HG03108 (cell line): ENCODE data around the gene INHBB.

ENCODE experiments used
- ATAC-seq: cut with Tn5 transposase; IDR thresholded peaks from one replicate; pipeline ENCODE4 v1.9.1; 2021; ENCODE audit warnings: moderate library complexity; ENCODE audit not compliant: unreplicated experiment

INHBB gene

DNA sequence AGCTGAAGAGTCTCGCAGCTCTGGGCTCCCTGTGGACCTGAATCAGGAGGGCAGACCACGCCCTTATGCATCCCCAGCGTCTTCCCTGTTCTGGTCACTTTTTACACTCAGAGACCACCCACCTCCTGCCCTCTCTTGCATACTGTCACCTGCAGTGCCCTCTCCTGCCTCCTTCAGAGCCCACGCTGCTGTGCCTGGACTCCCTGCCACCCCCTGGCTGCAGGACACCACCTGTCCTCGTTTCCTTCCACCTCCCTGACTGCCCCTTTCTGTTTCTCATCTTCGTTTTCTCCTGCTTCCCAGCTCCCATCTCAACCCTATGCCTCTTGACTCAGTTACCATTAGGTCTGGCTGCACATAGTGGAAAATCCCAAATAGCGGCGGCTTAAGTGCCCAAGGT, 9.2 kb upstream of the INHBB start:
- no peak for ATAC-seq

- ATAC-seq = no peak
Measured at GRCh38 chr2:120338015-120338414, 7.9 kb upstream of the INHBB start.

DNA sequence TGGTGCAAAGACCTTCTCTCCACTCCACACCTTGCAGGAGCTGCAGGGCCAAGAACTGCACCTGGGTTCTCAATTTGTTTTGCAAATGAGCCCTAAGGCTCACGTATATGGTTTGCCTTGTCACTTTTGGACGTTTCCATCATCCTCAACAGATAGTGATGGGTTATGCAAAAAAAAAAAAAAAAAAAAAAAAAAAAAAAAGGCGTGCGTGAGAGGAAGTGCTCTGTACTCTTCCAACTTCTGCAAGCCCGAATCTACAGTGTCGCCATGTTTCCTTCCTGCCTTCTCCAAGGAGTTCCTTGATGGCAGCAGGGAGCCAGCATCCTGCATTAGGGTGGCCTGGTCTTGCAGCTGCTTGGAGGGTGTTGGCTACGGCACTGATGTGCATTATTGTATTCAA, 4.0 kb upstream of the INHBB start:
- ATAC-seq = no peak

DNA sequence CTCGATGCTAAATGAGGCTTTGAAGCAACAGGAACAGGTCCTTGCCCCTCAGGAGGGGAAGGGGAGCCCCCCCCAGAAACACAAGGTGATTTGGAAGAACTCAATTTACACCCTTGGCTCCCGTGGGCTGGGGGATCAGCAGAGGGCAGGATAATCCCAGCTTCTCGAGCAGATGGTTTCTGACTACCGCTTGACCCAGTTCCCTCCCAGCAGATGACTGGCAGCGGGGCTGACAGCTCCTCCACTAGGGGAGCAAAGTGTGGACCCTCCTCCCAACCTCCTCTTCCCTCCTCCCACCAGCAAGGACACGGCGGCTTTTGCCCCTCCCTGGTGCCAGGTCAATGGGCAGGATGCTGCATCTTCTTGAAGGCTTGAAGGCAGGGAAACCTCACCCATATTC, 3.5 kb upstream of the INHBB start:
- no peak for ATAC-seq

GRCh38 chr2:120343100-120343432, 2.9 kb upstream of the INHBB start:
- no peak for ATAC-seq

- no peak for ATAC-seq
Measured at GRCh38 chr2:120343433-120344105, 2.4 kb upstream of the INHBB start.

DNA sequence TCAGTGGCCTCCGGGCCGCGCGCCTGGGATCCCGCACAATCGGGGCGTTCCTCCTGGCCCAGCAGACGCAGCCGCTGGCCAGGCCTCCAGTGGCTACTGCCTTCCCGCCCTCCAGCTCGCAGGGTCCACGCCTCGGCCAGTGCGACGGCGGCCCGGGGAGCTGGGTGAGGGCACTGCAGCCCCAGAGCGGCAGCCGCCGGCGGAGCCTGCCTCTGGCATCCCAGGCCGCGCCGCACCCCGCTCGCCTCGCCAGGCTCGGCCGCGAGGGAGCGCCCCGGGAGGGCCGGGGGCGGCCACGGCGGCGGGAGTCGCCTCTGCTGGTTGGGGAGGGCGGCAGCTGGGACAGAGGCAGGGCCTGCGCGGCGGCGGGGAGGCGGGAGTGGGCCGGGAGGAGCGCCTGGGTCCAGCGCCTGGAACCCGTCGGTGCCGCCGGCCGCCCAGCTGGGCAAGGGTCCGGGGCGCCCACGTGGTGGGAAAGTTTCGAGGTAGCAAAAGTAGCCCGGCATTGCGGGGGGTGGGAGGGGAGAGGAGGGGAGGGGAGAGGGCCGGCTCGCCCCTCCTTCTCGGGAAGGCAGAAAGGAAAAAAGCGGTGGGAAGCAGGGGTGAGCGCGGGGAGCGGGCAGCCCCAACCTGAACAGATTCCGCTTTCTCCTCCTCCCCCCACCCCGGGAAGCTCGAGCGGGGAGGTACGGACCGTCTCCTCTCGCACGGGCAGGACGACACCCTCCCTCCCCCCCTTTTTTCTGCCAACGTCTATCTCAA, 1.5 kb upstream of the INHBB start:
- ATAC-seq = no peak

GRCh38 chr2:120344976-120345581, 857 bp upstream of the INHBB start:
- no peak for ATAC-seq

DNA sequence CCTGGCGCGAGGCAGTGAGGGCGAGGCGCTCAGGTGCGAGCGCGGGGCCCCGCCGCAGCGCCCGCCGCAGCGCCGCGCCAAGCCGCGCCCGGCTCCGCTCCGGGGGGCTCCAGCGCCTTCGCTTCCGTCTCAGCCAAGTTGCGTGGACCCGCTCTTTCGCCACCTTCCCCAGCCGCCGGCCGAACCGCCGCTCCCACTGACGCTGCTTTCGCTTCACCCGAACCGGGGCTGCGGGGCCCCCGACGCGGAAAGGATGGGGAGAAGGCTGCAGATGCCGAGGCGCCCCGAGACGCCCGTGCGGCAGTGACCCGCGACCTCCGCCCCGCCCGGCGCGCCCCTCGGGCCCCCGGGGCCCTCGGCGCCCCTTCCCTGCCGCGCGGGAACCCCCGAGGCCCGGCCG, 328 bp upstream of the INHBB start:
- ATAC-seq = no peak

GRCh38 chr2:120346667-120347358, 877 bp downstream of the INHBB start:
- ATAC-seq = no peak

DNA sequence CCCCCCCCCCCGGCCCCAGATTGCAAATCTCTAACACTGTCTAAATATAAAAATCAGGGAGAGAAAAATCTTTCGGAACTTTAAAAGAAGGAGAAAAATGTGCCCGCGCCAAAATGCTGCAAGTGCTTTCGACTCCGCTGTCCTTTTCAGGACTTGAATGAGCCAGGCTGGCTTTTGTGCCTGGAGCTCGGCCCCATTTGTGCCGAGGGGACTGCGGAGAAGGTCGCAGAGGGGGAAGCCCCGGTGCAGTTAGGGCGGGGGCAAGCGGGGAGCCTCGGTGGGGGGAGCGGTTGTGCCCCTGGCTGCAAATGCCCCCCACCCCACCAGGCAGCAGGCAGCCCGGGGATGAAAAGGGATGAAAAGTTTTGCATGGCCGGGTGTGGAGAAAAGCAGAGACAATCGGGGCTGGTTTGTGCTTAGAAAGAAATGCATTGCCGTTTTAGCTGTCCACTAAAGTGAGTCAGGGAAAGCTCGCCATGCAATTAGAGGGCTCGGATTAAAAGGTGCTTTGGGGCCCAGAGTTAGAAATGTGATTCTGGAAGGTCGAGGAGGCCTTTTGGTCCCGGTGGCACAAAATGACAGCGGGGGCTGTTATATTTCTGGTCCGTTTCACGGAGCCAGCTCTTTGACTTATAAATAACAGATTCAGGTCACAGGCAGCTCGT, 1.6 kb downstream of the INHBB start:
- ATAC-seq = no peak

- no peak for ATAC-seq
Measured at GRCh38 chr2:120348134-120348736, 2.3 kb downstream of the INHBB start.

DNA sequence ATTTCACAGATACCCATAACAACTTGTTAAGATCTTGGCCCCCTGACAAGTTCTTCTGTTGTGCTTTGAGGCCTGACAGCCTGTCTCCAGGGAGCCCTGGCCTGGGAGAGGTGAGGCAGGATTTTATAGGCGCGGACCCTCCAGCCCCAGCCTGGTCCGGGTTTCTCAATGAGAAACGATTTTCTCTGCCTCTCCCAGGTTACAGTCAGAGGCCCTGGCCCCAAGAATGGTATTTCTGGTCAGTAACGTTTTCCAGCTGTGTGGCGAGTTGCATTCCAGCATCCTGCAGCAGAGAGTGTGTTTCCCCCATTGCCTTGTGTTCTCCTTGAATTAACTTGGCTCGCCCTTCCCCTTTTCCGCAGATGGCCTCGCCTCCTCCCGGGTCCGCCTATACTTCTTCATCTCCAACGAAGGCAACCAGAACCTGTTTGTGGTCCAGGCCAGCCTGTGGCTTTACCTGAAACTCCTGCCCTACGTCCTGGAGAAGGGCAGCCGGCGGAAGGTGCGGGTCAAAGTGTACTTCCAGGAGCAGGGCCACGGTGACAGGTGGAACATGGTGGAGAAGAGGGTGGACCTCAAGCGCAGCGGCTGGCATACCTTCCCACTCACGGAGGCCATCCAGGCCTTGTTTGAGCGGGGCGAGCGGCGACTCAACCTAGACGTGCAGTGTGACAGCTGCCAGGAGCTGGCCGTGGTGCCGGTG, 3.0 kb downstream of the INHBB start:
- no peak for ATAC-seq

DNA sequence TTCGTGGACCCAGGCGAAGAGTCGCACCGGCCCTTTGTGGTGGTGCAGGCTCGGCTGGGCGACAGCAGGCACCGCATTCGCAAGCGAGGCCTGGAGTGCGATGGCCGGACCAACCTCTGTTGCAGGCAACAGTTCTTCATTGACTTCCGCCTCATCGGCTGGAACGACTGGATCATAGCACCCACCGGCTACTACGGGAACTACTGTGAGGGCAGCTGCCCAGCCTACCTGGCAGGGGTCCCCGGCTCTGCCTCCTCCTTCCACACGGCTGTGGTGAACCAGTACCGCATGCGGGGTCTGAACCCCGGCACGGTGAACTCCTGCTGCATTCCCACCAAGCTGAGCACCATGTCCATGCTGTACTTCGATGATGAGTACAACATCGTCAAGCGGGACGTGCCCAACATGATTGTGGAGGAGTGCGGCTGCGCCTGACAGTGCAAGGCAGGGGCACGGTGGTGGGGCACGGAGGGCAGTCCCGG, 3.5 kb downstream of the INHBB start:
- ATAC-seq = no peak

- no peak for ATAC-seq
Measured at GRCh38 chr2:120350080-120350479, 4.1 kb downstream of the INHBB start.

- no peak for ATAC-seq
Measured at GRCh38 chr2:120350801-120351320, 4.9 kb downstream of the INHBB start.

DNA sequence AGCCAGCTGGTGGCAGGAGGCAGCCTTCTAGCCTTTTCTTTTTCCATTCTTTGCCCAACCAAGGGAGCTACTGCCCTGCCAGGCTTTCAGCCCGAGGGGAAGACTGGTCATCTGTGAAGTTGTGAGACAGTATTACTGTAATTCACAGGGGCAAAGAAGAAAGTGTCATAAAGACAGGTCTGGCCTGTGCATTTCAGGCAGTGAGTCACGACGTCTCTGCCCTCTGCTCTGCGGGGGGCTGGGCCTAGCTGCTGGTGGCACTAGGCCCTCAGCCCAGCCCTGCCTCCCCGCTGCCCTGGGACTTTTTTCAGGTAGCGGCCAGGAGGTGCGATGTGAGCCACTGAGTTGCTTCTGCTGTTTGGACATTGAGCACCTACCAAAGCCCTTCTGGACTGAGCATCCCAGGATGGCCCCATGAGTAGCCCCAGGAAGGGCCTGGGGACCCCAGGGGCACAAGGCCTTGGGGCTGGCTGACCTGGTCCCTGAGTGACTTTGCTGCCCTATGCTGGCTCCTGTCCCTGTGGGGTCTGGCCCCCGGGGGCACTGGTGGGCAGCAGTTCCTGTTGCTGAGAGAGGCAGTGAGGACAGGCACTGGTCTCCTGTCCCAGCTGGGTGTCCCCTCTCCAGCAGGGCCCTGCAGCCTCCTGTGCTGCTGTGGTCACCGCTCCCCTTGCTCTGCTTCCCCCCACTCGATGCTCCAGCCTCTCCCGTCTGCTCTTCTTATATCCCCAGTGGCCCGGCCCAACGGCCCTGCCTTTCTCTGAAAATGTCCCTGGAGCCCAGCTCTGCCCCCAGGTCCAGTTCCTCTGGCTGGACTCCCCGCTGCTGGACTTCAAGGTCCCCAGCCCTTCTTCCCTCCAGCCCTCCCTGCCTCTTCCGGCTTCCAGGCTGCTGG, 7.0 kb downstream of the INHBB start:
- no peak for ATAC-seq

- no peak for ATAC-seq
Measured at GRCh38 chr2:120353591-120353898, 7.6 kb downstream of the INHBB start.

GRCh38 chr2:120353931-120354330, 8.0 kb downstream of the INHBB start:
- ATAC-seq = no peak
